ENCODE results near the gene PHAF1. TPM values are rescaled to one million over a fixed set of nuclear protein-coding genes. Genes with fewer than 3 reads are reported as not detected.

The PHAF1 gene
- total and polyA plus RNA-seq, 12 donors = 9.0 to 27.4 (median 14.0) TPM

GRCh38 chr16:67177743-67178699 lies 68.3 kb downstream of the PHAF1 start:
- peaks cover 41 to 61% of the 10 kb centered on the region in 2 donors for H3K4me1 ChIP-seq (replicated peaks in 1 of 2)

DNA sequence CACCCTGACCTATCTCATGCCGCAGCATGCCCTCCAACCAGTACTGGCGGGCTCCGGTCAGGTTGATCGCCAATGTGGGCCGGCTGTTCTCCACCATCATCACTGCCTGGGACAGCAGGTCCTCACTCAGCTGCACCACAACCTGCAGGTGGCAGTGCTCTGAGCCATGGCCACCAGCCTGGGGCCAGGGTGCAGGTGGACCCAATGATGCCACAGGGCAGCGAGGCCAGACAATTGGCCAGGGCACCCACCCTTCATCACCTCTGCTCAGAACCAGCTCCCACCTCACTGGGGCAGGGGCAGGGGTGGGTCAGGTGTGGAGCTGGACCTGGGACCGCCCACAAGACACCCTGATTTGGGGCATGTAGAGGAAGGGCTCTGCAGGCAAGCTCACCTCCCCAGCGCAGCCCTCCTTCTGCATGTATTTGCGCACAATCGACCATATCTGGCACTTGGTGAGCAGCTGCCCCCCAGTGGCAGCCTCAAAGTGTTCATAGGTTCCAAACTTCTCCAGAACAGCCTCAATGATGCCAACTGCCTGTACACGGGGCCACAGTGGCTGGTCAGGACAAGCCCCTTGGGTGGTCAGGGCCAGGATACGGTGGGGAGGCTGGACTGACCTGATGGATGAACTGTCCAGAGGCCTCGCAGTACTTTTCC lies 69.8 kb downstream of the PHAF1 start:
- Histone ChIP-seq H3K4me1 (replicated peaks in 1 of 2) (peaks cover 37 to 54% of the 10 kb centered on the region in 2 donors), H3K27ac (no peak overlapping the region), H3K27me3 (no peaks in the 10 kb centered on the region), H3K9me3 (replicated peaks in 1 of 3) (no peaks in the 10 kb centered on the region), H3K4me3 (no peak overlapping the region), H3K36me3 (replicated peaks in 1 of 2) (no peaks in the 10 kb centered on the region)
- 90 to 100% (median 98%) methylated on average over 5 to 13 of the region's 13 CpGs for WGBS, 4 donors
- DNase-seq = no peak
- intact Hi-C loops (cut with DNase I) = no loop called here
- no peak for TF ChIP-seq POLR2A (IDR thresholded peaks at IDR 0.05)
- TF ChIP-seq, protein P1, sequence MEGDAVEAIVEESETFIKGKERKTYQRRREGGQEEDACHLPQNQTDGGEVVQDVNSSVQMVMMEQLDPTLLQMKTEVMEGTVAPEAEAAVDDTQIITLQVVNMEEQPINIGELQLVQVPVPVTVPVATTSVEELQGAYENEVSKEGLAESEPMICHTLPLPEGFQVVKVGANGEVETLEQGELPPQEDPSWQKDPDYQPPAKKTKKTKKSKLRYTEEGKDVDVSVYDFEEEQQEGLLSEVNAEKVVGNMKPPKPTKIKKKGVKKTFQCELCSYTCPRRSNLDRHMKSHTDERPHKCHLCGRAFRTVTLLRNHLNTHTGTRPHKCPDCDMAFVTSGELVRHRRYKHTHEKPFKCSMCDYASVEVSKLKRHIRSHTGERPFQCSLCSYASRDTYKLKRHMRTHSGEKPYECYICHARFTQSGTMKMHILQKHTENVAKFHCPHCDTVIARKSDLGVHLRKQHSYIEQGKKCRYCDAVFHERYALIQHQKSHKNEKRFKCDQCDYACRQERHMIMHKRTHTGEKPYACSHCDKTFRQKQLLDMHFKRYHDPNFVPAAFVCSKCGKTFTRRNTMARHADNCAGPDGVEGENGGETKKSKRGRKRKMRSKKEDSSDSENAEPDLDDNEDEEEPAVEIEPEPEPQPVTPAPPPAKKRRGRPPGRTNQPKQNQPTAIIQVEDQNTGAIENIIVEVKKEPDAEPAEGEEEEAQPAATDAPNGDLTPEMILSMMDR (IDR thresholded peaks at IDR 0.05) = no peak

More at GRCh38 chr16:67177743-67178699, 68.3 kb downstream of the PHAF1 start:
- peak overlapping the region in 2 of 4 donors; percentile 11 to 55 for H3K4me3 ChIP-seq
- H3K36me3 ChIP-seq (replicated peaks in 1 of 2) = no peaks in the 10 kb centered on the region
- WGBS, 4 donors = 3 to 52% (median 22%) methylated on average over 4 to 73 of the region's 73 CpGs
- peak; percentile 73 to 86 (median 78) for DNase-seq
- H3K27ac ChIP-seq = peak overlapping the region; percentile 24 to 86 (median 49)
- intact Hi-C loops (cut with DNase I) = no loop called here
- H3K27me3 ChIP-seq = no peaks in the 10 kb centered on the region
- TF ChIP-seq, protein P1 (IDR thresholded peaks at IDR 0.05) = peak in 3 of 6 experiments; percentile 17 to 37 (median 37)
- TF ChIP-seq POLR2A (IDR thresholded peaks at IDR 0.05) = peak; percentile 15 to 53
- no peaks in the 10 kb centered on the region for H3K9me3 ChIP-seq (replicated peaks in 1 of 3)

- no peaks in the 10 kb centered on the region for H3K36me3 ChIP-seq (replicated peaks in 1 of 2)
- no peaks in the 10 kb centered on the region for H3K9me3 ChIP-seq (replicated peaks in 1 of 3)
- H3K4me1 ChIP-seq (replicated peaks in 1 of 2) = peaks cover 37 to 54% of the 10 kb centered on the region in 2 donors
- 88 to 100% (median 90%) methylated on average over 1 to 16 of the region's 16 CpGs for WGBS, 4 donors
- TF ChIP-seq, protein P1 (IDR thresholded peaks at IDR 0.05) = no peak
- TF ChIP-seq POLR2A (IDR thresholded peaks at IDR 0.05) = no peak
- intact Hi-C loops (cut with DNase I) = no loop called here
- DNase-seq = no peak
- no peak overlapping the region for H3K4me3 ChIP-seq
- no peaks in the 10 kb centered on the region for H3K27me3 ChIP-seq
- peak overlapping the region in 1 of 5 donors; percentile 84 for H3K27ac ChIP-seq
Observed at GRCh38 chr16:67180166-67180565, 70.4 kb downstream of the PHAF1 start.

GRCh38 chr16:67181346-67181745 lies 71.6 kb downstream of the PHAF1 start:
- peak; percentile 86 to 95 (median 93) for DNase-seq
- intact Hi-C loops (cut with DNase I) = no loop called here
- no peak overlapping the region for H3K4me3 ChIP-seq
- no peaks in the 10 kb centered on the region for H3K27me3 ChIP-seq
- no peaks in the 10 kb centered on the region for H3K9me3 ChIP-seq (replicated peaks in 1 of 3)
- H3K4me1 ChIP-seq (replicated peaks in 1 of 2) = peaks cover 40 to 56% of the 10 kb centered on the region in 2 donors
- TF ChIP-seq, protein P1 (IDR thresholded peaks at IDR 0.05) = no peak
- 0 to 32% (median 20%) methylated on average over 2 of the region's 2 CpGs for WGBS, 4 donors
- H3K36me3 ChIP-seq (replicated peaks in 1 of 2) = no peaks in the 10 kb centered on the region
- peak overlapping the region; percentile 39 to 99 (median 45) for H3K27ac ChIP-seq

Data from adrenal gland (tissue), 12 donors.